Fibroblast of the aortic adventitia (primary cell): ENCODE results near the gene SOBP. TPM values are rescaled to one million over a fixed set of nuclear protein-coding genes. Genes with fewer than 3 reads are reported as not detected.

ENCODE experiments used
- DNase-seq: peaks from one replicate; pipeline ENCODE4 v3.0.0-alpha.2; 2010; ENCODE audit warnings: low read depth
- H3K4me3 ChIP-seq: 2 replicates; pipeline ENCODE4 v1.5.1; 2011; ENCODE audit warnings: low read depth, mild to moderate bottlenecking, control low read depth, low read length, moderate library complexity
- CTCF ChIP-seq: IDR thresholded peaks from 2 replicates; pipeline ENCODE4 v1.5.1; 2011; ENCODE audit warnings: mild to moderate bottlenecking, low read length, control low read depth, inconsistent platforms; ENCODE audit not compliant: insufficient read depth
- total RNA-seq: library from RNA; depleted of rRNA; stranded (reverse); fragments of >200 nt; gene quantifications from 2 replicates; pipeline ENCODE4 v1.2.3, GENCODE V29; 2012; ENCODE audit warnings: low replicate concordance

The SOBP gene
- total RNA-seq, 1 donor, result 7.9 TPM

DNA sequence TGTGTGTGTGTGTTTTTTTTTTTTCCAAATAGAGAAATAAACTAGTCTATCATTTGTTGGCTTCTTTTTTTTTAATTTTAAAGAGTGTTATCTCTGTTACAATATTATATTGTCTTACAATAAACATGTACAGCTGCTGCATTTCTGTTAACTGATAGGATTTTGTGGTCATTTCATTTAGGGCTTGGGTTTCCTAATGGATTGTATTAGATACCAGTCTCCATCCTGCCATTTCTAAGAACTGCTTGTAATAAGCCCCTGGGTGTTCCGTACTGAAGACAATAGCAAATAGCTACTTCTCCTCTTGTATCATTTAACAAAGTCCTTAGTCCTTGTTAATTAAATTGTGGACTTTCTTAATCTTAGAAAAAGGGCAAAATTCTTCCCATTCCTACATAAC is 45.7 kb downstream of the SOBP start:
- TF ChIP-seq CTCF, result no peak
- DNase-seq, result no peak
- no peak overlapping the region for H3K4me3 ChIP-seq

DNA sequence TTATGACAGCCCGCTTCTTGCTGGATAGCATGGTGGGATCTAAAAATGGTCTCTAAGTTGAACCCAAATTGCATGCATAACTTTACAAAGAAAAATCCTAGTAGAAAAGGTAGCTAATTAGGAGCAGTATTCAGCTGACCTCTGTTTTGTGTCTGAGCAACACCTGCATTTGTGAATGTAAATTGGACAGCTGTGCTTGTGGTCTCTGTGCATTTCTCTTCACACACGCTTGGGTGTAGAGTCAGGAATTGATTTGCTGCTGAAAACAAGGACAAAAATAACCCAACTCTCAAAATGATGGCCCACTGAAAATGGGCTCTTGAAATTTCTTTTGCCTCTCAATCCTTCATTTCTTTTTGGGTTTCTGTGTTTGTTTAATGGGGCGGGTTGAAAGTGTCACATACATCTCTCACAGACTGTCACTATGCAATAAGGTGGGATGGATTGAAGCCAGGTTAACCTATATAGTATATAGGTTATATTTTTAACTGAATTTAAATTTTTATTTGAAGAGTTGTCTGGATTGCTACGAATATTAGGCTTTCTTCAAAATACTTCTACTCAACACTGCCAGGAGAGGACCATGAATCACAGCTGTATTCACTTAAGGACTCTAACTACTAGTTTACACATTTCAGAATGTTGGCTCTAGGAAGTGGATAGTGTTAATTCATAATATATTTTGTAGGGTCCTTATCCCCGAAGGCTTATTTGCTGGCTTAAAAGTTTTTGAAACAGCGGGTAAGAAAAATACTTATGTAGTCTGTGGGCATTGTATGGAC is 46.5 kb downstream of the SOBP start:
- no peak for TF ChIP-seq CTCF
- DNase-seq, result no peak
- no peak overlapping the region for H3K4me3 ChIP-seq

DNA sequence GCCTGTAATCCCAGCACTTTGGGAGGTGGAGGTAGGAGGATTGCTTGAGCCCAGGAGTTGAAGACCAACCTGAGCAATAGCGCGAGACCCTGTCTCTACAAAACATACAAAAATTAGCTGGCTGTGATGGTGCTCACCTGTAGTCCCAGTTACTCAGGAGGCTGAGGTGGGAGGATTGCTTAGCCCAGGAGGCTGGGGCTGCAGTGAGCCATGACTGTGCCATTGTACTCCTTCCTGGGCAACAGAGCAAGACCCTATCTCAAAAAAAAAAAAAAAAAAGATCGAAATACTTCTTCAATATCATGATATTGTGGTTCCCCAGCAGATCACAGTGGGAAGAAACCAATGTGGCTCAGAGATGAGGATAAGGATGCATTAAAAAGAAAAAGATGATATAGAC is 47.6 kb downstream of the SOBP start:
- TF ChIP-seq CTCF, result no peak
- DNase-seq, result no peak

GRCh38 chr6:107538856-107539387 is 49.0 kb downstream of the SOBP start:
- H3K4me3 ChIP-seq, result no peak overlapping the region
- TF ChIP-seq CTCF, result no peak
- no peak for DNase-seq

More for the DNA sequence above, 47.6 kb downstream of the SOBP start:
- H3K4me3 ChIP-seq, result no peak overlapping the region

DNA sequence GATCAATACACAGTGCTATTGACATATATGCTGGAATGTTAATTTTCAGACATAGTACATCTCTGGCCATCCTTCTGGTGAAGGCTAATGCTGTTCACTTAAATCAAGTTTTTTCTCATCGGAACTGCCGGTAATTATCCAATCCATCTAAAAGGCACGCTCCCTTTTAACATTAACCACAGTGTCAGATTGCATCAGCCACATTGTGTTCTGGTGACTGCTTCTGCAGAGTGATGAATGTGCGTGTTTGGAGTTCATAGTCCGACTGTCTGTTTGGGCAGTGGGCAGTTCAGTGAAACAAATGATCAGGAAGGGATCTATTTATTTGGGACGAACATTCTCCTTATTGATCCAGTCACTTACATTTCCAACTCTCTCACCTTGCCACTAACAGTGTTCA is 49.5 kb downstream of the SOBP start:
- H3K4me3 ChIP-seq, result no peak overlapping the region
- no peak for TF ChIP-seq CTCF
- DNase-seq, result no peak

DNA sequence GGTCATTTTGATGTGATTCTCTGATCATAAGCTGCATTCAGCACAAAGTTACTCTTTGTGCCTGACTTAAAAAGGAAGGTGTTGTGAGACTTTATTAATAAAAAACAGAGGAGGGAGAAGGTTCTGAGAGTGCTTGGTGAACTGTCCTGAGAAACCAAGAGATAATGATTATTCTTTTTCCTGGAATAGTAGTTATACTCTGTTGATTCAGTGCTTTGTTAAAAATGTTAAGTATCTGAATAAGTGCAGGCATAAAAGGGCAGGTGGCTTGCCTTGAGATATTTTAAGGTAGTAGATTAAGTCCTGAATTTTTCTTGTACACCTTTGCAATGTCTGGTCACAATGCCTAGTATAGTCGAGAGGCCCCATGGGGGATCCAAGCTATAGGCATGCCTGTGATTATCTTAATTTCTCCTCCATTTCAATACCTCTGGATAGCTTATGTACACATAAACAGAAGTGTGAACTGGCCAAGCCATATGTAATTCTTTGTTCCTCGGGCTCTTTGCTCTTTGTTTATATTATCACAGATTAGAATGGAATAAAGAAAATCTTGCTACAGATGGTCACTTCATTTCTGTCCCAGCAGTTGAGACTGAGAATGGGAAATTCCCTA is 50.0 kb downstream of the SOBP start:
- TF ChIP-seq CTCF, result no peak
- no peak for DNase-seq
- H3K4me3 ChIP-seq, result no peak overlapping the region
